Neutrophil (primary cell): ENCODE data around the gene CPXM2.

Experiments used
- H3K27ac ChIP-seq: fragments of 200-600 bp; sonication (generic); 2 replicates; pipeline ENCODE4 v1.5.1; 2016; ENCODE audit warnings: mild to moderate bottlenecking, moderate library complexity
- H3K27me3 ChIP-seq: fragments of 200-600 bp; sonication (generic); 2 replicates; pipeline ENCODE4 v1.6.0; 2016; ENCODE audit warnings: mild to moderate bottlenecking
- H3K36me3 ChIP-seq: fragments of 200-600 bp; sonication (generic); 2 replicates; pipeline ENCODE4 v1.5.1; 2017
- H3K4me1 ChIP-seq, 2 experiments: fragments of 200-600 bp in 1 of 2; sonication (generic) in 1 of 2; 1 replicate in 1 of 2; 2 replicates in 1 of 2; pipeline versions ENCODE4 v1.5.1 to v1.6.1; 2013 to 2016; ENCODE audit warnings: low read depth in 1 of 2, low read length in 1 of 2, mild to moderate bottlenecking in 1 of 2, moderate library complexity in 1 of 2; ENCODE audit not compliant: control insufficient read depth in 1 of 2, insufficient read depth in 1 of 2
- H3K4me3 ChIP-seq, 2 experiments: fragments of 200-600 bp in 1 of 2; sonication (generic) in 1 of 2; 1 replicate in 1 of 2; 2 replicates in 1 of 2; pipeline ENCODE4 v1.5.1; 2013 to 2016; ENCODE audit warnings: low read depth in 1 of 2, low read length in 1 of 2, mild to moderate bottlenecking in 1 of 2, moderate library complexity in 1 of 2
- H3K9me3 ChIP-seq: fragments of 200-600 bp; sonication (generic); 2 replicates; pipeline ENCODE4 v1.5.1; 2016
- CTCF ChIP-seq: fragments of 200-600 bp; sonication (generic); IDR thresholded peaks from 2 replicates; pipeline ENCODE4 v1.5.1; 2016; ENCODE audit warnings: antibody characterized with exemption

CPXM2 gene

GRCh38 chr10:123788981-123789380 is 102.6 kb downstream of the CPXM2 start:
- H3K9me3 ChIP-seq: no peaks in the 10 kb centered on the region
- no peak overlapping the region for H3K4me3 ChIP-seq
- H3K27ac ChIP-seq: no peak overlapping the region
- no peaks in the 10 kb centered on the region for H3K4me1 ChIP-seq
- no peaks in the 10 kb centered on the region for H3K36me3 ChIP-seq
- TF ChIP-seq CTCF: no peak
- no peaks in the 10 kb centered on the region for H3K27me3 ChIP-seq

- TF ChIP-seq CTCF: no peak
- Histone ChIP-seq H3K27ac (no peak overlapping the region), H3K36me3 (no peaks in the 10 kb centered on the region), H3K27me3 (peaks cover under 1% of the 10 kb centered on the region), H3K9me3 (no peaks in the 10 kb centered on the region), H3K4me1 (no peaks in the 10 kb centered on the region), H3K4me3 (no peak overlapping the region)
Observed at GRCh38 chr10:123787566-123787965, 104.0 kb downstream of the CPXM2 start.

- no peak overlapping the region for H3K4me3 ChIP-seq
- TF ChIP-seq CTCF: no peak
- no peak overlapping the region for H3K27ac ChIP-seq
- no peaks in the 10 kb centered on the region for H3K4me1 ChIP-seq
- H3K36me3 ChIP-seq: no peaks in the 10 kb centered on the region
- H3K9me3 ChIP-seq: no peaks in the 10 kb centered on the region
- peaks cover 7% of the 10 kb centered on the region for H3K27me3 ChIP-seq
Observed at GRCh38 chr10:123786896-123787295, 104.7 kb downstream of the CPXM2 start.

- H3K27me3 ChIP-seq: peaks cover 13% of the 10 kb centered on the region
- H3K9me3 ChIP-seq: no peaks in the 10 kb centered on the region
- no peaks in the 10 kb centered on the region for H3K36me3 ChIP-seq
- TF ChIP-seq CTCF: no peak
- no peak overlapping the region for H3K27ac ChIP-seq
- no peak overlapping the region for H3K4me3 ChIP-seq
- no peaks in the 10 kb centered on the region for H3K4me1 ChIP-seq
Observed at GRCh38 chr10:123786306-123786705, 105.3 kb downstream of the CPXM2 start.

DNA sequence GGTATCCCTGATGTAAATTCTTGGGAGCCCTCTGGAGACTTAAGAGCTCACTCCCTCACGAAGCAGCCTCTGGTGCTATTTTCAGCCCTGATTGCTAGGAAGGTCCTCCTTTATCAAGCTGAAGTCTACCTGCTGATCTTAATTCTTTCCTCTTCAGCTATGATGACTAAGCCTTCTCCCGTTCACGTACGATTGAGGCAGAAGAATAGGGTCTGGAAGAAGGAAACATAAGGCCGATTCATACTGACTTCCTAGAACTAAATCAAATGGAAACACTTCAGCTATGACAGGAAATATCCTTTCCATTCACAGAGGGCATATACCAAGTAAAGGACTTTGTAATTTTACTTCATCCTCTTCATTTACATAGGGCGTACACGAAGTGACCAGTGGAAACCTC is 107.0 kb downstream of the CPXM2 start:
- H3K36me3 ChIP-seq: no peaks in the 10 kb centered on the region
- H3K9me3 ChIP-seq: no peaks in the 10 kb centered on the region
- no peaks in the 10 kb centered on the region for H3K4me1 ChIP-seq
- no peak for TF ChIP-seq CTCF
- no peak overlapping the region for H3K4me3 ChIP-seq
- no peak overlapping the region for H3K27ac ChIP-seq
- H3K27me3 ChIP-seq: peaks cover 20% of the 10 kb centered on the region

DNA sequence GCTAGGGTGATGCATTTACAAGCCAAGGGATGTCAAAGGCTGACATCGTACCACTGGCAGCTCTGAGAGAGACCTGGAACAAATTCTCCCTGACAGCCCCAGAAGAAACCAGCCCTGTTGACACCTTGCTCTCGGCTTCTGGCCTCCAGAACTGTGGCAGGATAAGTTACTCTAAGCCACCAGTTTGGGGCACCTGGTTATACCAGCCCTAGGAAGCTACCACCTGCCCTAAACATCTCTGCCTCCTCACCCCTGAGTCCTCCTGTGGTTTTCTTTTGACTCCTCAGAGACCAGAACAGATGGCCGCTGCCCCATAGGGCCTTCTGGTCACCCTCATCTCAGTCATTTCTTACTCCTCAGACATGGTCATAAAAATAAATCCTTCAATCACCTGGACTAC is 107.4 kb downstream of the CPXM2 start:
- Histone ChIP-seq H3K36me3 (no peaks in the 10 kb centered on the region), H3K4me3 (no peak overlapping the region), H3K27ac (no peak overlapping the region), H3K27me3 (peaks cover 20% of the 10 kb centered on the region), H3K9me3 (no peaks in the 10 kb centered on the region), H3K4me1 (no peaks in the 10 kb centered on the region)
- no peak for TF ChIP-seq CTCF
